EL (cell line): ENCODE data around the gene SELENOV.

Source experiments
- DNase-seq: peaks from one replicate; pipeline ENCODE4 v3.0.0-alpha.2; 2016

Gene SELENOV

DNA sequence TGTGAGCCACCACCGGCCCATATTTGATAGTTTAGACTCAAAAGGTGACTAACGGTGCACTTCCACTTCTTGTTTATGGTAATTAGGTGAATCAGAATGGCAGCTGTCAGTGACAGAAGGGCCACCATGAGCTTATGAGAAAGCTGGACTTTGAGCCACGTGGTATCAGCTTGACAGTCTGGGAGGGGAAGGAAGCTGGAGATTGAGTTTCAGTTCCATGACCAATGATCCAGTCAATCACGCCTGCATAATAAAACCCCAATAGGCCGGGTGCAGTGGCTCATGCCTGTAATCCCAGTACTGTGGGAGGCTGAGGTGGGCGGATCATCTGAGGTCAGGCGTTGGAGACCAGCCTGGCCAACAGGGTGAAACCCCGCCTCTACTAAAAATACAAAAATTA, 9.6 kb downstream of the SELENOV start:
- DNase-seq = no peak

DNA sequence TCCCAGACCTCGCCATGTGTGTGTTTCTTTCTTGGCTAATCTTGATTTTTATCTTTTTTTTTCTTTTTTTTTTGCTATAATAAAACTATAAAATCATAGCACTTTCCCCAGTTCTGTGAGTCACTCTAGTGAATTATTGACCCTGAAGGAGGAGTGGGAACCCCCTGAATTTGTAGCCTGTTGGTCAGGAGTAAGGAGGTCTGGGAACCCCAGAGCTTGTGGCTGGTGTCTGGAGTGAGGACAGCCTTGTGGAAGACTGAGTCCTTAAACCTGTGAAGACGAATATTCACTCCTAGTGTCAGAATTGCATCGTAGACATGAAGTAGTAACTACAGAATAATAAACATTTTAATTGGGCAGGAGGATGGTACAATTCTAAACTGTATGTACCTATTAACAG, 10.3 kb downstream of the SELENOV start:
- no peak for DNase-seq

DNA sequence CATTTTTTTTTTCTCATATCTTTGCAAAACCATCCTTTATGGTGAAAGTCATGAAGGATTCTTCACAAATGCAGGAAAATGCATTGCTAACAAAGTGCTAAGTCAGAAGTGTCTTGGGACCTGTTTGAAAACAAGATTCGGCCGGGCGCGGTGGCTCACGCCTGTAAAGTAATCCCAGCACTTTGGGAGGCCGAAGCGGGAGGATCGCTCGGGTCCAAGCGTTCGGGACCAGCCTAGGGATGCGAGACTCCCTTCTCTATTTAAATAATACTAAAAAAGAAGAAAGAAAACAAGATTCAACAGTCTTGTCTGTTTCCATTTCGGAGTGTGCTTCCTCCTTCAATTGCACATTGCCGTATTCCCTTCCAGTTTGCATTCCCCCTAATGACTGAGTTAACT, 16.9 kb downstream of the SELENOV start:
- DNase-seq = no peak

DNA sequence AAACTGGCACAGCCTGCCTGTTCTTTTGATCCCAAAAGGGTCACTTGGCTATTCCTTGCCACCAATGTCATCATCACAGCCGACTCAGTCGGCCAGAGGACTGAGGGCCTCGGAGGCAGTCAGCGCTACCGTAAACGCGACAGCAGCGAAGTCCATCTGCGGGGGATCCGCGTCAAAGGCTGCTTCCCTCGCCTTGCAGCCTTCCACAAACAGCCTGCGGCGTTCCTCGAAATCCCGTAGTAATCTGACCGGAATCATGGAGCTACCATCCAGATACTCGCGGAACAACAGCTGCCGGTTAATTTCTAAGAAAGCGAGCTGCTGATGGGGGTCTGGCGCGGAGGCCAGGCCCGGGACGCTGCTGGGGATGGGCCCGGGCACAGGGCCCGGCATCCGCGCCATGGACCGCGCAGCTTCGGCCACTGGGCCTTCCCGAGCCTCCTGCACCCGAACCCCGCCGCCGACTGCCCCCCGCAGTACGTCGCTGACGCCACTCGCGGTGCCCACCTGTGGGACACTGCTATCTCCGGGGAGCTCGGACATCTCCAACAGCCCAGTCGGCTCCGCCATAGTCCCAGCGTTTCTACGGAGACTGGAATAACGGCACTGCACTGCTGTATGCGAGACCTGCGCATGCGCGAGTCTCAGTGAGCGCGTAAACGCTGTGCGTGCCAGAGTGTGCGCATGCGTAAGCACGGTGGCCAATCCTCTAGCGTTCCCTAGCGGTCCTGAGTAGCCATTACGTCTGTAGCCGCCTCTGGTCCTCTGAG, 17.5 kb downstream of the SELENOV start, which contains the start of gene EID2B:
TSS of gene EID2B (minus strand) at position 620 of the 770 bp plus-strand sequence. CDS start at position 570, 50 bp downstream.
- peak; percentile 95 for DNase-seq

DNA sequence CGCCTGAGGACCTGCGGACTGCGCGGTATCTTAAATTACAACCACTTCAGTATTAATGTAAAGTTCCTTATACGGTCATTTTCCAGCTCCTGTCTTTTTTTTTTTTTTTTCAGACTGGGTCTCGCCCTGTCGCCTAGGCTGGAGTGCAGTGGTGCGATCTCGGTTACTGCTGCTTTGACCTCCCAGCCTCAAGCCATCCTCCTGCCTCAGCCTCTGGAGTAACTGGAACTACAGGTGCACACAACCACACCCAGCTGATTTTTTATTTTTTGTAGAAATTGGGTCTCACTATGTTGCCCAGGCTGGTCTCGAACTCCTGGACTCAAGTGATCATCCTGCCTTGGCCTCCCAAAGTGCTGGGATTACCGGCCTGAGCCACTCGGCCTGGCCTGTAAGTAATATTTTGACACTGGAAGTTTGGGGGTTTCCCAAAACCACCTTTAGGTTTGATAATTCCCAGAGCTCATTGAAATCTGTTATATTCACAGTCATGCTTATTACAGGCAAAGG, 18.1 kb downstream of the SELENOV start:
- no peak for DNase-seq

DNA sequence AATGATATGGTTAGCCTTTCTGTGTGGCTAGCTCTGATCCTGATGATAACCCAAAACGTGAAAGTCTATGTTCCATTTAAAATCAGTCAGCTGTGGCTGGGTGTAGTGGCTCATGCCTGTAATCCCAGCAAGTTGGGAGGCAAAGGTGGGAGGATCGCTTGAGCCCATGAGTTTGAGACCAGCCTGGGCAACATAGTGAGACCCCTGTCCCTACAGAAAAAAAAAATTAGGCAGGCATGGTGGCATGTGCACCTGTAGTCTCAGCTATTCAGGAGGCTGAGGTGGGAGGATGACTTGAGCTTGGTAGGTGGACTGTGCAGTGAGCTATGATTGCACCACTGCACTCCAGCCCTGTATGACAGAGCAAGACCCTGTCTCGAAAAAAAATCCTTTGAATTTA, 18.9 kb downstream of the SELENOV start:
- DNase-seq = no peak

DNA sequence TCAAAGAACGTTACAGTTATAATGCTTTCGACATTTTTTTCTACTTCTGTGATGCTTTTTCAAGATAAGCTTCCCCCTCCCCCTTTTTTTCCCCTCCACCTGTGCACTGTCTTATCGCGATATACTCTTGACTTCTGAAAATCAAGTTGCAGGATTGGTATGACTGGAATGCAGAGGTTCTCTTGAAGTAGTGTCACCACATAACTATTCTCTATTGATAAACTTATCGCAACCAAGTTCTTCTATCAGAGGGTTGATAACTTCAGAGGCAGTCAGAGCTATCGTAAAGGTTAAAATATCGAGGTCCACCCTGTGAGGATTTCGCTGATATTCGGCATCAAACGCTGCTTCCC, 24.2 kb downstream of the SELENOV start:
- peak; percentile 61 for DNase-seq

DNA sequence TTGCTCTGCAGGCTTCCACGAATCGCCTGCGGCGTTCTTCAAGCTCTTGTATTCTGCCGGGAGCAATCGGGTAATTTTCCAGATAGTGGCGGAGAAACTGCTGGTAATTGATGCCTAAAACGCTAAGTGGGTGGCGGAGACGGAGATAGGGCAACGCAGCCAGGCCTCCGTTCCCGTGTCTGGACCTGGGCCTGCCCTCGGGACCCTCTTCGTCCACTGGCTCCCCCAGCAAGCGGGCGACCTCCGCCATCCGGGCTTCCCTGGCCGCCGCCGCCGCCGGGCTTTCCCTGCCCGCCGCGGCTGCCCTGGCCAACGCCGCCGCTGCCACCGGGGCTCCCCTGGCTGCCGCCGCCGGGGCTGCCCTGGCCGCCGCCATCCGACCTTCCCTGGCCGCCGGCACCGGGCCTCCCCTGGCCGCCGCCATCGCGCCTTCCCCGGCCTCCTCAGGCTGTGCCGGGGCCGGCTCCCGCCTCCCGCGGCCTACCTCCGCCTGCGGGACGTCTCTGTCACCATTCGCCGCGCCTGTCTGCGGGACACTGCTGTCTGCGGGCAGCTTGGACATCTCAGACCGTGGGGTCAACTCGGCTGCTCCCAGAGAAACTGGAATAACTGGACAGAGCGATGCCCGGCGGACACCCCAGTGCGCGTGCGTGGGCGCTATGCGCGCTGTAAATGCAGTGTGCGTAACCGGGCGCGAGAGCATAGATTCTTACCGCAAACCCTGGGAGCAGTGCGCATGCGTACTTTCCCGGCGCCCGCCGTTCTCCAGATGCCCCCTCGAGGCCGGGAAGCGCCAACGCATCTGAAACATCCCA, 24.8 kb downstream of the SELENOV start, which contains the start of gene EID2:
TSS of gene EID2 (minus strand) at position 644 of the 815 bp plus-strand sequence. CDS start at position 562, 82 bp downstream.
- peak; percentile 91 for DNase-seq

DNA sequence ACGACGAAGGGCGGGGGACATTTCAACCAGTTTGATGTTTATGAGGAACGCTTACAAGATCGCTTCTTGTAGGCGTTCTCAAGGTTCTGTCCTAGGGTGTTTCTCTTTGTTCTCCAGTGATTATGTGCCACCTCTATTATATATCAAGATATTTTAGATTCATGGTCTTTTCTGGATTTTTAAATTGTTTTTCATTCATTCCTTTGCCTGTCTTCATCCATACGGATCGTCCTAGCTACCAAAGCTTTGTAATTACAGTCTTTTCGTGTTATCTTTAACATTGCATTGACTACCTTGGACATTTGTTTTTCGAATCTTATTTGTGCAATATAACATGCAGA, 25.4 kb downstream of the SELENOV start:
- DNase-seq = no peak

DNA sequence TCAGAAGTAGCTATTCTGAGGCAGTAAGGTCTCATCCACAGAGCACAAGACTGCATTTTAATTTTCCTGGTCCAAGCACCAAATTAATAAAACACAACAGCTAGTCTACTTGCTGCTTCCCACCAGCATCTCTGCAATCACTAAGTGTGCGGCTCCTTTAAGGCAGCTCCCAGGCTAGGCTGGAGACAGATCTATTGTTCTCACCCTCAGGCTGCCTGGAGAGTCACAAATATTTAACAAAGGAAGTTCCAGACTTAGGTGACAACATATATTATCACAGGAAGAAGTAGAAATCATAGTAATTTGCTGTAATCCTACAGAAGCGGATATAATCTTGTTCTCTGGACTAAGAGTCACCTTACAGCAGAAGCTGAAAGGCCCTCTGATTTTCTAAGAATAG, 27.3 kb downstream of the SELENOV start:
- no peak for DNase-seq

DNA sequence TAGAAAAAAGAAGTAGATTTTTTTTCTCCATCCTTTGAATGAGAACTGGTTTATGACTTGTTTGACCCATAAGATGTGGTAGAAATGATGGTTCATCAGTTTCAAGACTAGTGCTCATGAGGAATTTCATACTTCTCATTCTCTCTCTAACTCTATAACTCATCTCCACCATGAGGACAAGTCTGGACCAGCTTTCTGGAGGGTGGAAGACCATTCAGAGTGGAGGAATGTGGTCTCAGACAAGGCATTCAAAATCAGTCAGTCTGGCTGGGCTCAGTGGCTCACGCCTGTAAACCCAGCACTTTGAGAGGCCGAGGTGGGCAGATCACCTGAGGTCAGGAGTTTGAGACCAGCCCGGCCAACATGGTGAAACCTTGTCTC, 28.5 kb downstream of the SELENOV start:
- DNase-seq = no peak

DNA sequence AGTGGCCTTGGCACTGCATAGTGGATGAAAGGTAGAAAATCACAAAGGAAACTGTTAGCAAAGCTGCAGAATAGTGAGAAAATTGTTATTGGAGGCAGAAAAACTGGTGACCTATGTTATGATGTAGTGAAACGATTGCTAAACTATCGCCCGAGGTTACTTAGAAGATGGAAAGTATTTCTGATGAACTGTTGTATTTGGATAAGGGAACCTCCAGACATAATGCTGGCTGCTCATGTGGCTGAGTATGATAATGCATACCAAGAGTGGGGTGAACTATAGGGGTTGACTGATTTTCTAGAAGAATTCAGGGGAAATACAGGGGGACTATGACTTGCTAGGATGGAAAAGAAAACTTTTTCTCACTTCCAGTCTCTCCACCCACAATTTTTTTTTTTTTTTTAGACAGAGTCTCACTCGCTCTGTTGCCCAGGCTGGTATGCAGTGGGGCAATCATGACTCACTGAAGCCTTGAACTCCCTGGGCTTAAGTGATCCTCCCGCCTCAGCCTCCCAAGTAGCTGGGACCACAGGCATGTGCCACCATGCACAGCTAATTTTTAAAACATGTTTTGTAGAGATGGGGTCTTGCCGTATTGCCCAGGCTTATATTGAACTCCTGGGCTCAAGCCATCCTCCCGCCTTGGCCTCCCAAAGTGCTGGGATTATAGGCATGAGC, 29.4 kb downstream of the SELENOV start:
- DNase-seq = peak; percentile 54

DNA sequence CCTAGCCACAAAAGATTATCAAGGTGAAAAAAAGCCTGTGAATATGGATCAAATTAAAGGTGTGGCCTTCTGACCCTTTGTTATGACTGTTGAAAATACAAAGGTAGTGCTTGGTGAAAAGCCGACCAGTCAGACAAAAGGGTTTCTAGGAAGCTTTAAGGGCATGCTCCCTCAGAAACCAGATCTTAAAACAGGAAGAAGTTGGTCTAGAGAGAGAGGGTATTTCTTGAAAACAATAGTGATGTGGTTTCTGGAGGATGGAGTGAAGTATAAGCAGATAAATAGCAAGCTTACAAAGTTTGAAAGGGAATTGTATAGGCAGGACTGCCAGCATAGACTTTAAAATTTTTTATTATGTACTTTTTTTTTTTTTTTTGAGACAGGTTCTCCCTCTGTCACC, 30.0 kb downstream of the SELENOV start:
- DNase-seq = no peak

DNA sequence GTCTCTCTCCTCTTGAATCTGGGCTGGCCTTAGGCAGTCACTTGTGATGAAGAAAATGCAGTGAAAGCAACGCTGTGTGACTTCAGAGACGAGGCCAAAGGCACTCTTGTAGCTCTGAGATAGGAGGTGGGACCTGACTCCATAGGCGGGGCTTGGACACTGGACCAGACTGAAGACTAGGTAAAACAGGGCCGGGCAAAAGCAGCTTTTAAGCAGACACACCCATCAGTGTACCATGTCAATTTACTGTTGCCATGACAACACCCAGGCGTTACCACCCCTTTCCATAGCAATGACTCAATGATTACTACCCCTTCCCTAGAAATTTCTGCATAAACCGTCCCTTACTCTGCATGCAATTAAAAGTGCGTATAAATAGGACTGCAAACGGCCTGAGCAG, 31.7 kb downstream of the SELENOV start:
- DNase-seq = no peak

DNA sequence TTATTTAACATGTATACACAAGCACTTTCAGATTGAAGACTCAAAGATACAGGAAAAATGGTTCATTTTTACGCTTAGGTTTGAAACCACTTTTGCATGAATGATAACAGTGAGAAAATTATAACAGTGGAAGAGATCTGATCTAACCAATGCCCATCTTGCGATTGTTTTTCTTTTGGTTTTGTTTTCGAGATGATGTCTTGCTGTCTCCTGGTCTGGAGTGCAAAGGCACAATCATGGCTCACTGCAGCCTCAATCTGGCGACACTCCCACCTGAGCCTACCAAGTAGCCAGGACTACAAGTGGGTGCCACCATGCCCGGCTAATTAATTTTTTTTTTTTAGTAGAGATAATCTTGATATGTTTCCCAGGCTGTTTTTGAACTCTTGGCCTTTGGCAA, 35.3 kb downstream of the SELENOV start:
- no peak for DNase-seq

DNA sequence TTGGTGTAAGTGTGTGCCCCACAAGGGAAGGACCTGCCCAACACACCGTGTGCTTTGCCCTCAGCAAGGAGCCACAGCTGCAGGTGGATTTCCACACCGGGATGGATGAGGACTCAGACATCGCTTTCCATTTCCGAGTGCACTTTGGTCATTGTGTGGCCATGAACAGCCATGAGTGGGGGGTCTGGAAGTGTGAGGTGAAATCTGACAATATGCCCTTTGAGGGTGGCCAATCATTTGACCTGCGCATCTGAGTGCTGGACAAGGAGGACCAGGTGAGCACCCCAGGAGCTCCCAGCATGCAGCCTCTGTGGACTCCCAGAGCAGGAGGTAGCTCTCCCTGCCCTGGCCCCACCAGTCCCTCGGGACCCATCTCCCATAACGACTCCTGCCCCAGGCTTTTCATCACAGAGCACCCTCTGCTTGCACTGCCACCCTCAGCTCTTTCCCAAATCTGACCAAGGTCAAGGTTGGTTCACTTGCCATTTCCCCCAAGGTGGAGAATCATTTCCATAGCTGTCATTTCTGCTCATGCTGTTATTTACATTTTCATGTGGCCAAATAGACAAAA, 38.2 kb downstream of the SELENOV start:
- DNase-seq = no peak

DNA sequence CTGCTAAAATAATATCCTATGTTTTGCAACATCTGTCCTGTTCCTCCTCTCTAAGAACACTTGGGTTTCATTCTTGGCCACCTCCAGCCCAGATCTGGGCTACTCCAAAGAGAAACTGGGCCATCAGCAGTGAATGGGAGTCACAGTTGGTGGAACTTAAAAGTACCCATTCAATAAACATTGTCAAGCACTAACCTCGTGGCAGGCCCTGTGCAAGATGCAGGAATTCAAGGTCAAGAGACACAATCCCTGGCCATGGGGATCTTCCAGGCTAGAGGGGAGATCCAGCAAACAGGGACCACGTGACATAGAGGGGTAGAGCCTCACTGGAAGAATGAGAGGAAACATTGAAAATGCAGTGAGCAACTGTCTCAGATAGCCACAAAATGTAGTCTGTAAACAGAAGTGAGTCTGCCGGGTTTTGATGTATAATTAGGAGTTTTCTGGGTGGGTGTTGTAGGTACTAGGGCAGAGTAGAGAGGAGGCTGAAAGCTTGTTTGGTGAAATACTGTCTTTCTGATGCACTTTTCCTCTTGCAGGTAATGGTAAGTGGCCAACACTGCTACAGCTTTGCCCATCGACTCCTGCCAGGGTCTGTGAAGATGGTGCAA, 39.9 kb downstream of the SELENOV start:
- no peak for DNase-seq

DNA sequence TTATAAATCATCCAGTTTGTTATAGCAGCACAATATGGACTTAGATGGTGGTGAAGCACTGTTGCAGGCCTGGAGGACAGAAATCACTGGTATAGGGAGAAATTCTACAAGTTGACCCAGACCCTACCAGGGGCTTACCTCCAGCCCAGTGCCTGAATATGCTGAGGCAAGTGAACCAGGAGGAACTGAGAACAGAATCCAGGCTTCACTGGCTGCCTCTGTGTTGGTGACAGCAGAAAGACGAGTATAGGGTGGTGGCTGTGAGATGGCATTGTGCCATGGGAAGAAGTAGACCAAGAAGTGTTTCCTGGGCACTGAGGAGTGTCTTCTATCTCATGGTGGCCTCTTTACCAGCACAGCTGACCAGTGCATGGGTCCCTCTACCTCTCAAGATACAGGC, 40.9 kb downstream of the SELENOV start:
- no peak for DNase-seq

DNA sequence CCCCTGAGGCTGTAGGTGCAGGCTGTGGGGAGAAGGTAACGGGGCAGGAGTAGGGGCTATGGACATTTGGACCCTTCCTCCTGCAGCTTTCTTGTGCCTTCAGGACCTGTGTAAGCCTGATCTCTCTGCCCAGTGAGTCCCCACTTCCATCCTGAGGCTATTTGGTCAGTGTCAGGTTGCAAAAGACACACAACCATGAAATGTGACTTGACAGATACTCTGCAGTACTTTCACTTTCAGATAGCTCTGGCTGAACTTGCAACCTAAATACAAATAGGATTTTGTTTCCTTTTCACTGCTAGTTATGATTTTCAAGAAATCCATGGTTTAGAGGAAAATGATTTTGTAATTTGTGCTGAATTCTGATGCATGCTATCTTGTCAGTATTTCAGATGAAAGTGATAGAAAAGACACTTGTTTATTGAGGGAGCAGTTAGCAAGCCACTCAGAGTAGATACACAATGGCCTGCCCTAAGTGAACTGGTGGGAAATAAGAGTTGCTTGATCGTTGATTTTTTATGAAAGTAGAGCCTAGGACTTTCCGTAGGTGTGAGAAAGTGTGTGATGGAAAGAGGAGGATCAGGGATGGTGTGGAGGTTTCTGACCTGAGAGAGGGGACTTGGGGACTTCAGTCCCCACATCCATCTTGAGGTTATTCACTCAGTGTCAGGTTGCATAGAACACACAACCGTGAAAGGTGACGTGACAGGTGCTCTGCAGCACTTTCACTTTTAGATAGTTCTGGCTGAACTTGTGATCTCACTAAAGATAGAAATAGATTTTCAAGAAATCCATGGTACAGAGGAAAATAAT, 43.1 kb downstream of the SELENOV start:
- DNase-seq = peak; percentile 28

DNA sequence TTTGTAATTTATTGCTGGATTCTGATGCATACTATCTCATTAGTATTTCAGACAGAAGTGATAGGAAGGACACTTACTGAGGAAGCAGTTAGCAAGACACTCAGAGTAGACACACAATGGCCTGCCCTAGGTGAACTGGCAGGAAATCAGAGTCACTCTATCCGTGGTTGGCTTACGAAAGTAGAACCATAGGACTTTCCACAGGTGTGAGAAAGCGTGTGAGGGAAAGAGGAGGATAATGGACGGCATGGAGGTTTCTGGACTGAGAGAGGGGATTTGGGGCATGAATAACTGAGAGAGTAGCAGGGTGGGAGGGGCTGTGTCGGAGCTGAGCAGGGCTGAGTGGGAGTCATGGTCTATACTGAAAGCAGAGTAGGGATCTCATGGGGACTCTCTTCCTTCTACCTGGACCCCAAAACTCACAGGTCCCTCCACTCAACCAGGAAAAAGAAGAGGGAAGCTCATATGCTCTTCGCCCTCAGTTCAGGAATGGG, 43.7 kb downstream of the SELENOV start:
- DNase-seq = no peak

DNA sequence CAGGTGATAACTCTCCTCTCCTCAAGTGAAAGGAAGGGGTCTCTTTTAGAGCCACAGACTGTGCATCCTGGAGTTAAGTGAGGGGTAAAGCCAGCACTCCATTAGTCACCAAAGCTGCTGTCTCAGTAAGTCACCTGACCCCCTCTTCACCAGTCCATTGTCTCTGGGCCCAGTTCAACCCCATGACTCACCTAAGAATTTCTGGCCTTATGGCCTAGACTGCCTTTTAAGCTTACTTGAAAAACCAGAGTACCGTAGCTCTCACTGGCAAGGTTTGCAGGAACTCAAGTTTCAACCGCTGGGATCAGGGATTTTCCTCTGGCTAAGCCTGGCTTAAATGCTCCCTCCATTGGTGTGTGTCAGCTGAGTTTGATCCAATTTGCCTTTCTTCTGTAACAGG, 48.5 kb downstream of the SELENOV start:
- peak; percentile 39 for DNase-seq

DNA sequence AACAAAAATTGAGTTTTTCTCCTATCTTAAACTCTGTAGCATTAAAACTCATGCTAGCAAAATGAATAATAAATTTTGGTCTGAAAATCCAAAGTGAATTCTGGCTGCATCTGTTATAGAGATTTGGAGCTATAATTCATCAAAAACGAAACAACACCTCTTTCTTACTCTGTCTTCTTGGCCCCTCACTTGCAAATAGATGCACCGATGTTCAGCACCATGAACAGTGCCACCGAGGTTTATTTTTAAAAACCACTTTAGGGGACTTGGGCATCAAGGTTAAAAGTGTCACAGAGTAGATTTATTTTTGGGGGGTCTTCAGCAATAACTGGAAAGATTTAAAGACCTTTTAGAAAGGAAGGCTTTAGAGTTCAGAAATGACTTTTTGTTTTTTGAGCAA, 51.1 kb downstream of the SELENOV start:
- no peak for DNase-seq
